Measurements from ENCODE around the gene BASP1.

Gene BASP1

DNA sequence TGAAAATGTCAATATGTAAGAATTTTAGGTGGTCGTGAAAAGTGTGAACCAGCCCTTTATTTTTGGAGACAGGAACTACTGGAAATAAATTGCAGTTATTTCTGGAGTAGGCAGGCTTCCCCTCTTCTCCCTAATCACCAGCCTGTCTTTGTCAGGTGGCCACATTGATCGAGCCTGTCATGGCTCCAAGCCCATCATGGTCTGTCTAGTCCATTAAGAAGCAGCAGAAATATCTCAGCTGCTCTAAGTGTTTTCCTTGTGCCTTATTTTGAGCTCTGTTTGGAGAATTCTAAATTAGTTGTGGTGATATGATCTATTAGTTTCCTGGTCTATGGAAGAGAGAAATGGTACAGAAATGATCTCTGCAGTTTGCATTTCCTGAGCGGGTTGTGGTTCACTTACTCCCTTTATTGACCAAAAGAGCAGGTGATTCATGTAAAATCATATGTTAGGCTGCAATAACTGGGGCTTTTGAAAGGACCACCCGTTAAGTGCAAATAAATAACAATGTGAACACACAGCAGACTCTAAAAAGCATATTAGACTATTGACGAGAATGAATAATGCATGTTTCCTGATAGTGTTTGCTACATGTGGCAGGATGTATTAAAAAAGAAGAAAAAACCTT, 42.3 kb downstream of the BASP1 start:
- H3K4me1 ChIP-seq (ENCODE audit: control insufficient read depth in 5 of 5, insufficient read depth in 5 of 5, low read length in 5 of 5), result no peaks in the 10 kb centered on the region
- no peak overlapping the region for H3K4me3 ChIP-seq (ENCODE audit: low read depth in 1 of 5, low read length in 5 of 5)
- H3K36me3 ChIP-seq (ENCODE audit: control insufficient read depth in 5 of 5, insufficient read depth in 5 of 5, low read length in 5 of 5), result no peaks in the 10 kb centered on the region
- no peak overlapping the region for H3K27ac ChIP-seq (ENCODE audit: low read depth, low read length)
- no peaks in the 10 kb centered on the region for H3K27me3 ChIP-seq (ENCODE audit: control insufficient read depth in 5 of 5, insufficient read depth in 4 of 5, low read length in 5 of 5)
- no peaks in the 10 kb centered on the region for H3K9me3 ChIP-seq (ENCODE audit: control insufficient read depth in 5 of 5, low read length in 5 of 5)
- H3K9ac ChIP-seq (ENCODE audit: low read length in 5 of 5), result no peak overlapping the region

DNA sequence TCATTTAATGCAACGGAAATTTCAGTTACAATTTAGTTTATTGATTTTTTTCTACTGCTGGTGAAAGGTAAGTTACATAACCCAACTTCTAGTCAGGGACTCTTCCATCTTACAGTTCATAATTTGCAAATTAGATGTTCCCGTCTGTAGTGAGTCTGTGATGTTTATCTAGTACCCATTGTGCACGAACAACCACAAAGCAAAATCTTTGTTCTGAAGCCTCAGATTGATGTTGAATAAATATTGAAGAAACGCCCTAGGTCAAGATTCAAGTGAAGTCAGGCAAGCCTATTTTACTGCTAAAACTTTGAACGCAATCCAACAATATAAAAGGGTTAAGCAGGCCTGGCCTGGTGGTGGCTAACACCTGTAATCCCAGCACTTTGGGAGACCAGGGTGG, 43.1 kb downstream of the BASP1 start:
- Histone ChIP-seq H3K4me1 (ENCODE audit: control insufficient read depth in 5 of 5, insufficient read depth in 5 of 5, low read length in 5 of 5) (no peaks in the 10 kb centered on the region), H3K36me3 (ENCODE audit: control insufficient read depth in 5 of 5, insufficient read depth in 5 of 5, low read length in 5 of 5) (no peaks in the 10 kb centered on the region), H3K9me3 (ENCODE audit: control insufficient read depth in 5 of 5, low read length in 5 of 5) (no peaks in the 10 kb centered on the region), H3K27ac (ENCODE audit: low read depth, low read length) (no peak overlapping the region), H3K27me3 (ENCODE audit: control insufficient read depth in 5 of 5, insufficient read depth in 4 of 5, low read length in 5 of 5) (no peaks in the 10 kb centered on the region), H3K9ac (ENCODE audit: low read length in 5 of 5) (no peak overlapping the region), H3K4me3 (ENCODE audit: low read depth in 1 of 5, low read length in 5 of 5) (no peak overlapping the region)

DNA sequence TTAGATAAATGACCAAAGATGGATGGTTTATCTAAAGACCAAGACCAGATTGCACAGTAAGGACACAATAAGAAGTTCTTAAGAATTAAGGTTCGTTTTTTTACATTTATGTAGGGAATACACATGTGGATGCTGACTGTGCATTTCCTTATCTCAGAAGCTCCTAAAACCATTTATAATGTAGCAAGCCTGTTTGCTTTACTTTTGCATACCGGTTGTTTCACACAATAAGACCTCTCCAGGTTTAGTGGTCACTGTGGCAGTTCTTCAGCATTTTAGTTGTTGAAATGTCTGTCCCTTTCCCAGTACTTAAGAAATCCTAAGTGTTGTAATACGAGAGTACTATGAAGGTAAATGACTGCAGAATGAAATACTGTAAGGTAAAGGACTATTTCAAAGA, 43.6 kb downstream of the BASP1 start:
- no peaks in the 10 kb centered on the region for H3K9me3 ChIP-seq (ENCODE audit: control insufficient read depth in 5 of 5, low read length in 5 of 5)
- H3K4me3 ChIP-seq (ENCODE audit: low read depth in 1 of 5, low read length in 5 of 5), result no peak overlapping the region
- no peak overlapping the region for H3K27ac ChIP-seq (ENCODE audit: low read depth, low read length)
- H3K27me3 ChIP-seq (ENCODE audit: control insufficient read depth in 5 of 5, insufficient read depth in 4 of 5, low read length in 5 of 5), result no peaks in the 10 kb centered on the region
- H3K9ac ChIP-seq (ENCODE audit: low read length in 5 of 5), result no peak overlapping the region
- no peaks in the 10 kb centered on the region for H3K36me3 ChIP-seq (ENCODE audit: control insufficient read depth in 5 of 5, insufficient read depth in 5 of 5, low read length in 5 of 5)
- no peaks in the 10 kb centered on the region for H3K4me1 ChIP-seq (ENCODE audit: control insufficient read depth in 5 of 5, insufficient read depth in 5 of 5, low read length in 5 of 5)

DNA sequence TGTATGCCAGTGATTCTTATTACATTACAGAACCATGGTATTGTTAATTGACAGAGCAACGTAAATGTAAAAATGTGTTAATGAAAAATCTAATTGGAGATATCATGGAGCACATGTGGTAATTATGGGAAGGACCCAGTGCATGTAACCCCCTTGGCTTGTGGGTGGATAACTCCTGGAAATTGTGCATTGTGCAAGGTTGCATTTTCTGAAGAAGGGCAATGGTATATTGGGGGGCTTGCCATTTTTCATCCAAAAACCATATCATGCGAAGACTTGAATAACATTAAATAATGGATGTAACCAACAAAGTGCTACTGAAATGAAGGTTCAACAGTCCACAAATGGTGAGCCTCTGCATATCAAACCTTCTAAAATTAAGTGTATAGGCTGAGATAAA, 47.6 kb downstream of the BASP1 start:
- Histone ChIP-seq H3K27ac (ENCODE audit: low read depth, low read length) (no peak overlapping the region), H3K9ac (ENCODE audit: low read length in 5 of 5) (no peak overlapping the region), H3K9me3 (ENCODE audit: control insufficient read depth in 5 of 5, low read length in 5 of 5) (no peaks in the 10 kb centered on the region), H3K4me1 (ENCODE audit: control insufficient read depth in 5 of 5, insufficient read depth in 5 of 5, low read length in 5 of 5) (no peaks in the 10 kb centered on the region), H3K27me3 (ENCODE audit: control insufficient read depth in 5 of 5, insufficient read depth in 4 of 5, low read length in 5 of 5) (no peaks in the 10 kb centered on the region), H3K4me3 (ENCODE audit: low read depth in 1 of 5, low read length in 5 of 5) (no peak overlapping the region), H3K36me3 (ENCODE audit: control insufficient read depth in 5 of 5, insufficient read depth in 5 of 5, low read length in 5 of 5) (no peaks in the 10 kb centered on the region)

DNA sequence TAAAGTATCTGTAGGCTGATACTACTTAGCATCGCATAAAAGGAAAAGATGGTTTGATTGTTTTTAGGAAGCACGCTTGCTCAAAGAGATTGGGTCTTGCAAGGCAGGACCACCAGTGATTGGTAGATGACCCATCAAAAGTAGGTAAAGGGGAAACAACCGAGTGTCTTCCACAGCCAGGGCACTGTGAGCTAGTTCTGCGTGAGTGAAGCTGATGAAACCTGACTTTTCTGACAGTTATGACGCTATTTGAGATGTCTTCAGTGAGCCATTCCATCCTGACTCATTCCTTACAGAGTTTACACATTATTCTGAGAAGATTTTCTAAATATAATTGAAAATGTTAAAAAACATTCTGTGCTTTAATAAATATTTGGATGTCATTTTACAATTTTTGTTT, 49.7 kb downstream of the BASP1 start:
- Histone ChIP-seq H3K9ac (ENCODE audit: low read length in 5 of 5) (no peak overlapping the region), H3K27me3 (ENCODE audit: control insufficient read depth in 5 of 5, insufficient read depth in 4 of 5, low read length in 5 of 5) (no peaks in the 10 kb centered on the region), H3K4me3 (ENCODE audit: low read depth in 1 of 5, low read length in 5 of 5) (no peak overlapping the region), H3K27ac (ENCODE audit: low read depth, low read length) (no peak overlapping the region), H3K9me3 (ENCODE audit: control insufficient read depth in 5 of 5, low read length in 5 of 5) (no peaks in the 10 kb centered on the region), H3K4me1 (ENCODE audit: control insufficient read depth in 5 of 5, insufficient read depth in 5 of 5, low read length in 5 of 5) (no peaks in the 10 kb centered on the region), H3K36me3 (ENCODE audit: control insufficient read depth in 5 of 5, insufficient read depth in 5 of 5, low read length in 5 of 5) (no peaks in the 10 kb centered on the region)

DNA sequence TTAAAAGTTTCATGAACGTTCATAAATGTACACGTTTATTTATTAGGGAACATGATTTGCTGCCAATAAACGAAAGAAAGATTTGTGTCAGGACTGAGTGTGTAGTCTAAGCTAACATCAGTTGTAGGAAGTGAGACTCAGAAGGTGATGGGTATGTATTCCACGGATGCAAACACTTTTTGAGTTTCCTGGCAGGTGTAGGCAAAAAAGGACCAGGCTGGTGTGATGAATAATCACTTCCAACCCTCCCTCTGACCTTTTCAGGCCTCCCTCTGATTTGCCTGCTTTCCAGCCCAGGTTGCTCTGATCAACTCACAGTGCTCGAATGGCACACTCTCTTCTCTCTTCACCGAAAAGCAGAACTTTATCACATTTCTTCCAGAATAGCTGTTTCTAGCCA, 51.8 kb downstream of the BASP1 start:
- H3K27ac ChIP-seq (ENCODE audit: low read depth, low read length), result no peak overlapping the region
- H3K27me3 ChIP-seq (ENCODE audit: control insufficient read depth in 5 of 5, insufficient read depth in 4 of 5, low read length in 5 of 5), result no peaks in the 10 kb centered on the region
- H3K36me3 ChIP-seq (ENCODE audit: control insufficient read depth in 5 of 5, insufficient read depth in 5 of 5, low read length in 5 of 5), result no peaks in the 10 kb centered on the region
- no peak overlapping the region for H3K4me3 ChIP-seq (ENCODE audit: low read depth in 1 of 5, low read length in 5 of 5)
- H3K9ac ChIP-seq (ENCODE audit: low read length in 5 of 5), result no peak overlapping the region
- no peaks in the 10 kb centered on the region for H3K9me3 ChIP-seq (ENCODE audit: control insufficient read depth in 5 of 5, low read length in 5 of 5)
- H3K4me1 ChIP-seq (ENCODE audit: control insufficient read depth in 5 of 5, insufficient read depth in 5 of 5, low read length in 5 of 5), result no peaks in the 10 kb centered on the region

DNA sequence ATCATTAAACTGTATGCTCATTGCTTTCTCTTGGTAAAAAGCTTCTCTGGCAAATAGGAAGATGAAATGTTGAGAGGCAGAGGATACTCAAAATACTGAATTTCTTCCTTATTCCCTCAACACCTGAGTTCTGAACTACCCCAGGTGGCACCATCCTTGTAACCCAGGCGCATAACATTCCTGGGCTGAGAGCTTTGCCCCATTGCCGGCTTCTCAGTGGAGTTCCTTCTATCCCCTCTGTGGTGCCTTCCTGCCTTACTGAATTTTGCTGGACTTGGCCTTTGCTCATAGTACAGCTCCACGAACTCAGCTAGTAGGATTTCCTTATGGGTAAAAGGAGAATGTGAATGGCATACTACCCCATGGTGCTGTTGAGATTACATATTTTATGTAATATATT, 54.7 kb downstream of the BASP1 start:
- no peak overlapping the region for H3K9ac ChIP-seq (ENCODE audit: low read length in 5 of 5)
- H3K4me1 ChIP-seq (ENCODE audit: control insufficient read depth in 5 of 5, insufficient read depth in 5 of 5, low read length in 5 of 5), result no peaks in the 10 kb centered on the region
- H3K27me3 ChIP-seq (ENCODE audit: control insufficient read depth in 5 of 5, insufficient read depth in 4 of 5, low read length in 5 of 5), result no peaks in the 10 kb centered on the region
- H3K4me3 ChIP-seq (ENCODE audit: low read depth in 1 of 5, low read length in 5 of 5), result no peak overlapping the region
- no peaks in the 10 kb centered on the region for H3K36me3 ChIP-seq (ENCODE audit: control insufficient read depth in 5 of 5, insufficient read depth in 5 of 5, low read length in 5 of 5)
- no peak overlapping the region for H3K27ac ChIP-seq (ENCODE audit: low read depth, low read length)
- no peaks in the 10 kb centered on the region for H3K9me3 ChIP-seq (ENCODE audit: control insufficient read depth in 5 of 5, low read length in 5 of 5)

DNA sequence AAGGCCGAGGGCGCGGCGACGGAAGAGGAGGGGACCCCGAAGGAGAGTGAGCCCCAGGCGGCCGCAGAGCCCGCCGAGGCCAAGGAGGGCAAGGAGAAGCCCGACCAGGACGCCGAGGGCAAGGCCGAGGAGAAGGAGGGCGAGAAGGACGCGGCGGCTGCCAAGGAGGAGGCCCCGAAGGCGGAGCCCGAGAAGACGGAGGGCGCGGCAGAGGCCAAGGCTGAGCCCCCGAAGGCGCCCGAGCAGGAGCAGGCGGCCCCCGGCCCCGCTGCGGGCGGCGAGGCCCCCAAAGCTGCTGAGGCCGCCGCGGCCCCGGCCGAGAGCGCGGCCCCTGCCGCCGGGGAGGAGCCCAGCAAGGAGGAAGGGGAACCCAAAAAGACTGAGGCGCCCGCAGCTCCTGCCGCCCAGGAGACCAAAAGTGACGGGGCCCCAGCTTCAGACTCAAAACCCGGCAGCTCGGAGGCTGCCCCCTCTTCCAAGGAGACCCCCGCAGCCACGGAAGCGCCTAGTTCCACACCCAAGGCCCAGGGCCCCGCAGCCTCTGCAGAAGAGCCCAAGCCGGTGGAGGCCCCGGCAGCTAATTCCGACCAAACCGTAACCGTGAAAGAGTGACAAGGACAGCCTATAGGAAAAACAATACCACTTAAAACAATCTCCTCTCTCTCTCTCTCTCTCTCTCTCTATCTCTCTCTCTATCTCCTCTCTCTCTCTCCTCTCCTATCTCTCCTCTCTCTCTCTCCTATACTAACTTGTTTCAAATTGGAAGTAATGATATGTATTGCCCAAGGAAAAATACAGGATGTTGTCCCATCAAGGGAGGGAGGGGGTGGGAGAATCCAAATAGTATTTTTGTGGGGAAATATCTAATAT, 58.1 kb downstream of the BASP1 start:
- Histone ChIP-seq H3K36me3 (ENCODE audit: control insufficient read depth in 5 of 5, insufficient read depth in 5 of 5, low read length in 5 of 5) (no peaks in the 10 kb centered on the region), H3K4me1 (ENCODE audit: control insufficient read depth in 5 of 5, insufficient read depth in 5 of 5, low read length in 5 of 5) (no peaks in the 10 kb centered on the region), H3K27ac (ENCODE audit: low read depth, low read length) (no peak overlapping the region), H3K9me3 (ENCODE audit: control insufficient read depth in 5 of 5, low read length in 5 of 5) (no peaks in the 10 kb centered on the region), H3K9ac (ENCODE audit: low read length in 5 of 5) (no peak overlapping the region), H3K4me3 (ENCODE audit: low read depth in 1 of 5, low read length in 5 of 5) (no peak overlapping the region), H3K27me3 (ENCODE audit: control insufficient read depth in 5 of 5, insufficient read depth in 4 of 5, low read length in 5 of 5) (no peaks in the 10 kb centered on the region)

DNA sequence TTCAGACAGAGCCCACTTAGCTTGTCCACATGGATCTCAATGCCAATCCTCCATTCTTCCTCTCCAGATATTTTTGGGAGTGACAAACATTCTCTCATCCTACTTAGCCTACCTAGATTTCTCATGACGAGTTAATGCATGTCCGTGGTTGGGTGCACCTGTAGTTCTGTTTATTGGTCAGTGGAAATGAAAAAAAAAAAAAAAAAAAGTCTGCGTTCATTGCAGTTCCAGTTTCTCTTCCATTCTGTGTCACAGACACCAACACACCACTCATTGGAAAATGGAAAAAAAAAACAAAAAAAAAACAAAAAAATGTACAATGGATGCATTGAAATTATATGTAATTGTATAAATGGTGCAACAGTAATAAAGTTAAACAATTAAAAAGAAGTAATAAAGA, 59.0 kb downstream of the BASP1 start:
- no peaks in the 10 kb centered on the region for H3K36me3 ChIP-seq (ENCODE audit: control insufficient read depth in 5 of 5, insufficient read depth in 5 of 5, low read length in 5 of 5)
- no peaks in the 10 kb centered on the region for H3K4me1 ChIP-seq (ENCODE audit: control insufficient read depth in 5 of 5, insufficient read depth in 5 of 5, low read length in 5 of 5)
- no peaks in the 10 kb centered on the region for H3K9me3 ChIP-seq (ENCODE audit: control insufficient read depth in 5 of 5, low read length in 5 of 5)

DNA sequence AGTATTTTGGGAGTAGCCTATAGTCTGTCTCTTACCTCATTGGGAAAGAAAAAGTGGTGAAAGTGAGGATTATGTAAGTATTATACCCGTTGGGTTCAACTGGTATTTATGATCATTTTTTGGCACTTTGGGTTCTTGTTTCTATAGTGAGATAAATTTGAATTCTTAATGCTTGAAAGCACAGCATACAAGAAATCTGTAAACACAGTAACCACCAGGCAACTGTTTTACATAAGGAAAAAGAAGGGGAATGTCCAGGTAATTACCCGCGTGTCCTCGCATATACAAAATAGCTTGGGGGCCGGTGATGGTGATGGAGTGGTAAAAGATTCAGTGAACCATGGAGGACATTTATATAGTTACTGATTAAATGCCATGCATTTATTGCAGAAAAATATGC, 60.5 kb downstream of the BASP1 start:
- Histone ChIP-seq H3K9ac (ENCODE audit: low read length in 5 of 5) (no peak overlapping the region), H3K4me3 (ENCODE audit: low read depth in 1 of 5, low read length in 5 of 5) (no peak overlapping the region), H3K27me3 (ENCODE audit: control insufficient read depth in 5 of 5, insufficient read depth in 4 of 5, low read length in 5 of 5) (no peaks in the 10 kb centered on the region), H3K4me1 (ENCODE audit: control insufficient read depth in 5 of 5, insufficient read depth in 5 of 5, low read length in 5 of 5) (no peaks in the 10 kb centered on the region), H3K9me3 (ENCODE audit: control insufficient read depth in 5 of 5, low read length in 5 of 5) (no peaks in the 10 kb centered on the region), H3K36me3 (ENCODE audit: control insufficient read depth in 5 of 5, insufficient read depth in 5 of 5, low read length in 5 of 5) (no peaks in the 10 kb centered on the region), H3K27ac (ENCODE audit: low read depth, low read length) (no peak overlapping the region)

More for the DNA sequence above, 59.0 kb downstream of the BASP1 start:
- H3K27ac ChIP-seq (ENCODE audit: low read depth, low read length), result no peak overlapping the region
- no peak overlapping the region for H3K9ac ChIP-seq (ENCODE audit: low read length in 5 of 5)
- H3K4me3 ChIP-seq (ENCODE audit: low read depth in 1 of 5, low read length in 5 of 5), result no peak overlapping the region
- H3K27me3 ChIP-seq (ENCODE audit: control insufficient read depth in 5 of 5, insufficient read depth in 4 of 5, low read length in 5 of 5), result no peaks in the 10 kb centered on the region

All from subcutaneous abdominal adipose tissue (tissue), 5 donors.